Kidney (tissue), 14 donors: ENCODE data around the gene IL17REL. TPM values are rescaled to one million over a fixed set of nuclear protein-coding genes. Genes with fewer than 3 reads are reported as not detected.

Experiments
- DNase-seq, 5 donors: peaks; one replicate each; pipeline ENCODE4 v3.0.0-alpha.2; 2013 to 2020
- FAIRE-seq: peaks from 2 replicates; lab custom pipeline; 2012; peaks lifted over from hg19 to GRCh38; lab: Jason Lieb, UNC
- H3K27ac ChIP-seq, 2 donors: one replicate each; pipeline ENCODE4 v1.7.0; 2013; ENCODE audit warnings: low read depth in 2 of 2, low read length in 2 of 2, inconsistent platforms in 1 of 2
- H3K27me3 ChIP-seq: one replicate; pipeline ENCODE4 v1.7.1; 2013; ENCODE audit warnings: low read length, inconsistent platforms; ENCODE audit not compliant: control insufficient read depth, insufficient read depth
- H3K36me3 ChIP-seq, 3 donors: one replicate each; pipeline versions ENCODE4 v1.7.0 to v1.7.1; 2013; ENCODE audit warnings: low read length in 3 of 3, control low read depth in 1 of 3, inconsistent platforms in 1 of 3; ENCODE audit not compliant: insufficient read depth in 3 of 3, control insufficient read depth in 2 of 3
- H3K4me1 ChIP-seq, 3 donors: one replicate each; pipeline versions ENCODE4 v1.7.0 to v1.7.1; 2013; ENCODE audit warnings: low read length in 3 of 3, inconsistent platforms in 1 of 3, low read depth in 1 of 3; ENCODE audit not compliant: control insufficient read depth in 2 of 3, insufficient read depth in 2 of 3
- H3K4me3 ChIP-seq, 3 donors: one replicate each; pipeline versions ENCODE4 v1.7.0 to v1.8.1; 2013; ENCODE audit warnings: low read length in 3 of 3, control low read depth in 1 of 3, inconsistent platforms in 1 of 3
- H3K9ac ChIP-seq, 3 donors: one replicate each; pipeline versions ENCODE4 v1.7.0 to v1.7.1; 2013; ENCODE audit warnings: low read length in 3 of 3, control low read depth in 1 of 3, inconsistent platforms in 1 of 3
- H3K9me3 ChIP-seq, 3 donors: one replicate each; pipeline versions ENCODE4 v1.7.0 to v1.7.1; 2013; ENCODE audit warnings: low read length in 3 of 3, control low read depth in 1 of 3, inconsistent platforms in 1 of 3; ENCODE audit not compliant: control insufficient read depth in 2 of 3, insufficient read depth in 1 of 3
- intact Hi-C: fragments of 100-400 bp; cut with DNase I; formaldehyde crosslinking; loops from one replicate; pipeline ENCODE4 v1.11.1; 2022
- polyA plus RNA-seq: library from polyadenylated mRNA; stranded (reverse); fragments of 350-450 nt; fragmentation: Illumina TruSeq; extraction: RNeasy Lipid Tissue Mini Kit (QIAGEN cat#74804); gene quantifications from one replicate; pipeline ENCODE4 v1.2.3, GENCODE V29; 2014; ENCODE audit warnings: low read depth, low replicate concordance; ENCODE audit not compliant: insufficient read depth
- total RNA-seq: library from RNA; stranded (reverse); fragmentation: NEBNext Ultra II Directional; extraction: Animal tissue kit (Norgen Biotek cat#: 25700); gene quantifications from one replicate; pipeline ENCODE4 v1.2.1, GENCODE V29; 2021
- TF ChIP-seq, protein P1 (sequence below): IDR thresholded peaks from 3 replicates; pipeline ENCODE4 v1.5.1; 2012; ENCODE audit warnings: mild to moderate bottlenecking, moderate library complexity, borderline replicate concordance; ENCODE audit not compliant: insufficient read depth; ENCODE audit errors: extremely low read depth
- donor health status: control.
- donor health status: control.
- donor health status: control.
- donor health status: control.
- donor health status: control.
- donor health status: DM: yes; HTN: yes; CAD: no.
- donor health status: Normal renal cell carcinoma (clear cell type).

IL17REL gene
- total and polyA plus RNA-seq, 2 donors from 2014 or later: 0.16 TPM; not detected in 1

DNA sequence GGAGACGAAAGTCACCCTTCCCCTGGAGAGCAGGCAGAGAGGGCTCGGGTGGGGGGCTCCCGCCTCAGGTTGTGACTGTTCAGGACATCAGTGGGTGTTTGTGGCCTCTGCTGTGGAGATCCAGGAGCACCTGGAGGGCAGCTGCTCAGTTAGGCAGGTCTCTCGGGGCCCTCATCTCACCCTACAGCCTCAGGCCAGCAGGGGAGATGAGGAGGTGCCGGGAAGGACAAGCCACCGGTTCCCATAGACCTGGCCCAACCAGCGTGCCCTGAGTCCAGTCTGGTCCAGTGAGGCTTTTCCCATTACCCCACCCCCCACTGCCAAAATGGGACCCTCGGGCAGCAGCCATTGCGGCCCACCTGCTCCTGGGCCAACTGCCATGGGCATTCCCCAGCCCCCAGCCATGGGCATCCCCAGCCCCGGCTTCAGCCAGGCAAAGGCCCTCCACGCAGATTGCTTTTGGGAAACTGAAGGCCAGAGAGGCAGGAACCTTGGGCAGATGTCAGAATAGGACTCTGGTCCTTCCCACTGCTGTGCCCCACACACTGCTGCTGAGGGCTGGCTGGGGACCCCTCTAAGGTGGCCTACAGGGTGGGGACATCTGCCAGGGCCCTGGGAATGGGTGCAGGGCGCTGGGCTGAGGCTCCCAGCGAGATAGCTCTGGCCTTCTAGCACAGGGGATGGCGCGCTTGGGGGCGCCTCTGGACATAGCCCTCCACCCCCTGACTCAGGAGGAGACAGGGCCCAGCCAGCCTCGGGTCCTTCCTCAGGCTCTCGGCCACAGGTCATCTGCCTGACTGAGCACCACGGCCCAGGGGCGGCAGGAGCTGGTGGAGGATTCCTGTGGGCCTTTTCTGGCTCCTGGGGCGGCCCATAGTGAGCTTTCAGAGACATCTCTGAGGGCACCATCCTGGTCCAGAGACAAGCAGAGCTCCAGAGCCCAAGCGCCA is 47.2 kb downstream of the IL17REL start:
- Histone ChIP-seq H3K9me3 (no peaks in the 10 kb centered on the region), H3K4me3 (peak overlapping the region in 1 of 3 donors; percentile 80), H3K27ac (peak overlapping the region; percentile 97), H3K36me3 (peaks cover 0 to 24% (median 7%) of the 10 kb centered on the region in 3 donors), H3K9ac (peak overlapping the region in 1 of 3 donors; percentile 97), H3K27me3 (no peaks in the 10 kb centered on the region), H3K4me1 (peaks cover 0 to 62% (median 52%) of the 10 kb centered on the region in 3 donors)
- DNase-seq: peak in 2 of 5 donors; percentile 8 to 79
- intact Hi-C loops: no loop called here
- TF ChIP-seq, protein P1, sequence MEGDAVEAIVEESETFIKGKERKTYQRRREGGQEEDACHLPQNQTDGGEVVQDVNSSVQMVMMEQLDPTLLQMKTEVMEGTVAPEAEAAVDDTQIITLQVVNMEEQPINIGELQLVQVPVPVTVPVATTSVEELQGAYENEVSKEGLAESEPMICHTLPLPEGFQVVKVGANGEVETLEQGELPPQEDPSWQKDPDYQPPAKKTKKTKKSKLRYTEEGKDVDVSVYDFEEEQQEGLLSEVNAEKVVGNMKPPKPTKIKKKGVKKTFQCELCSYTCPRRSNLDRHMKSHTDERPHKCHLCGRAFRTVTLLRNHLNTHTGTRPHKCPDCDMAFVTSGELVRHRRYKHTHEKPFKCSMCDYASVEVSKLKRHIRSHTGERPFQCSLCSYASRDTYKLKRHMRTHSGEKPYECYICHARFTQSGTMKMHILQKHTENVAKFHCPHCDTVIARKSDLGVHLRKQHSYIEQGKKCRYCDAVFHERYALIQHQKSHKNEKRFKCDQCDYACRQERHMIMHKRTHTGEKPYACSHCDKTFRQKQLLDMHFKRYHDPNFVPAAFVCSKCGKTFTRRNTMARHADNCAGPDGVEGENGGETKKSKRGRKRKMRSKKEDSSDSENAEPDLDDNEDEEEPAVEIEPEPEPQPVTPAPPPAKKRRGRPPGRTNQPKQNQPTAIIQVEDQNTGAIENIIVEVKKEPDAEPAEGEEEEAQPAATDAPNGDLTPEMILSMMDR: no peak
- FAIRE-seq: no peak

GRCh38 chr22:49964136-49965090 is 48.2 kb downstream of the IL17REL start:
- H3K27ac ChIP-seq: peak overlapping the region; percentile 97
- H3K36me3 ChIP-seq: peaks cover 0 to 24% (median 7%) of the 10 kb centered on the region in 3 donors
- DNase-seq: peak in 3 of 5 donors; percentile 8 to 74 (median 58)
- no peaks in the 10 kb centered on the region for H3K9me3 ChIP-seq
- FAIRE-seq: no peak
- peak overlapping the region in 2 of 3 donors; percentile 61 to 97 for H3K9ac ChIP-seq
- intact Hi-C loops: no loop called here
- no peaks in the 10 kb centered on the region for H3K27me3 ChIP-seq
- peak overlapping the region in 2 of 3 donors; percentile 80 to 84 for H3K4me3 ChIP-seq
- TF ChIP-seq, protein P1: no peak
- peaks cover 0 to 63% (median 44%) of the 10 kb centered on the region in 3 donors for H3K4me1 ChIP-seq

- Histone ChIP-seq H3K9me3 (no peaks in the 10 kb centered on the region), H3K36me3 (peaks cover 0 to 24% (median 7%) of the 10 kb centered on the region in 3 donors), H3K27ac (peak overlapping the region; percentile 97), H3K4me3 (peak overlapping the region in 2 of 3 donors; percentile 80 to 84), H3K27me3 (no peaks in the 10 kb centered on the region), H3K4me1 (peaks cover 0 to 63% (median 47%) of the 10 kb centered on the region in 3 donors), H3K9ac (peak overlapping the region in 2 of 3 donors; percentile 61 to 97)
- TF ChIP-seq, protein P1: no peak
- no peak for DNase-seq
- intact Hi-C loops: no loop called here
- FAIRE-seq: no peak
These were observed 48.9 kb downstream of the IL17REL start for GRCh38 chr22:49963647-49964026.
